Muscle layer of colon (tissue), 2 donors: ENCODE results near the gene MS4A7.

ENCODE experiments used
- H3K27ac ChIP-seq: one replicate; pipeline ENCODE4 v1.7.0; 2013; ENCODE audit warnings: low read depth, mild to moderate bottlenecking, low read length, moderate library complexity
- H3K27me3 ChIP-seq, 2 donors: one replicate each; pipeline ENCODE4 v1.7.0; 2013; ENCODE audit warnings: low read length in 2 of 2, mild to moderate bottlenecking in 2 of 2; ENCODE audit not compliant: insufficient read depth in 2 of 2, control insufficient read depth in 1 of 2
- H3K36me3 ChIP-seq: one replicate; pipeline ENCODE4 v1.7.0; 2013; ENCODE audit warnings: mild to moderate bottlenecking, low read length; ENCODE audit not compliant: insufficient read depth
- H3K4me1 ChIP-seq: one replicate; pipeline ENCODE4 v1.7.0; 2013; ENCODE audit warnings: mild to moderate bottlenecking, low read length; ENCODE audit not compliant: insufficient read depth
- H3K4me3 ChIP-seq, 2 donors: one replicate each; pipeline ENCODE4 v1.7.0; 2013; ENCODE audit warnings: low read length in 2 of 2, low read depth in 1 of 2, mild to moderate bottlenecking in 1 of 2, moderate library complexity in 1 of 2
- H3K9ac ChIP-seq: one replicate; pipeline ENCODE4 v1.7.0; 2013; ENCODE audit warnings: low read length
- H3K9me3 ChIP-seq: one replicate; pipeline ENCODE4 v1.7.0; 2013; ENCODE audit warnings: mild to moderate bottlenecking, low read length
- donor health status: abdominal sarcoma.
- donor health status: Adenocarcinoma of cecum.

The MS4A7 gene

GRCh38 chr11:60378354-60378753, at the start of gene MS4A7:
TSS of gene MS4A7 (plus strand) at chr11:60378532. CDS start at chr11:60383142, 4,610 bp downstream.
- H3K27me3 ChIP-seq = no peaks in the 10 kb centered on the region
- H3K27ac ChIP-seq = no peak within 1 kb of the TSS
- H3K36me3 ChIP-seq = no peaks in the 10 kb centered on the region
- no peaks in the 10 kb centered on the region for H3K9me3 ChIP-seq
- no peaks in the 10 kb centered on the region for H3K4me1 ChIP-seq
- no peak within 1 kb of the TSS for H3K9ac ChIP-seq
- no peak within 1 kb of the TSS for H3K4me3 ChIP-seq

- Histone ChIP-seq H3K9ac (no peak overlapping the region), H3K4me1 (no peaks in the 10 kb centered on the region), H3K4me3 (no peak overlapping the region), H3K27ac (no peak overlapping the region), H3K9me3 (no peaks in the 10 kb centered on the region), H3K36me3 (no peaks in the 10 kb centered on the region), H3K27me3 (no peaks in the 10 kb centered on the region)
Observed at GRCh38 chr11:60332846-60333245, 45.5 kb upstream of the MS4A7 start.

- Histone ChIP-seq H3K9ac (no peak overlapping the region), H3K27me3 (no peaks in the 10 kb centered on the region), H3K27ac (no peak overlapping the region), H3K4me3 (no peak overlapping the region), H3K36me3 (no peaks in the 10 kb centered on the region), H3K4me1 (no peaks in the 10 kb centered on the region), H3K9me3 (no peaks in the 10 kb centered on the region)
Observed at GRCh38 chr11:60334005-60334620, 44.2 kb upstream of the MS4A7 start.

GRCh38 chr11:60336767-60337391, 41.5 kb upstream of the MS4A7 start:
- no peak overlapping the region for H3K27ac ChIP-seq
- no peaks in the 10 kb centered on the region for H3K27me3 ChIP-seq
- H3K4me3 ChIP-seq = no peak overlapping the region
- no peaks in the 10 kb centered on the region for H3K9me3 ChIP-seq
- no peaks in the 10 kb centered on the region for H3K4me1 ChIP-seq
- no peaks in the 10 kb centered on the region for H3K36me3 ChIP-seq
- H3K9ac ChIP-seq = no peak overlapping the region

- H3K36me3 ChIP-seq = no peaks in the 10 kb centered on the region
- H3K27me3 ChIP-seq = no peaks in the 10 kb centered on the region
- no peaks in the 10 kb centered on the region for H3K4me1 ChIP-seq
- H3K4me3 ChIP-seq = no peak overlapping the region
- H3K27ac ChIP-seq = no peak overlapping the region
- H3K9me3 ChIP-seq = no peaks in the 10 kb centered on the region
- no peak overlapping the region for H3K9ac ChIP-seq
Observed at GRCh38 chr11:60338053-60338452, 40.3 kb upstream of the MS4A7 start.

GRCh38 chr11:60339356-60339755, 39.0 kb upstream of the MS4A7 start:
- Histone ChIP-seq H3K4me1 (no peaks in the 10 kb centered on the region), H3K9me3 (no peaks in the 10 kb centered on the region), H3K27ac (no peak overlapping the region), H3K4me3 (no peak overlapping the region), H3K9ac (no peak overlapping the region), H3K36me3 (no peaks in the 10 kb centered on the region), H3K27me3 (no peaks in the 10 kb centered on the region)

GRCh38 chr11:60343094-60343704, 35.1 kb upstream of the MS4A7 start:
- no peaks in the 10 kb centered on the region for H3K27me3 ChIP-seq
- no peaks in the 10 kb centered on the region for H3K36me3 ChIP-seq
- H3K9ac ChIP-seq = no peak overlapping the region
- H3K4me1 ChIP-seq = no peaks in the 10 kb centered on the region
- H3K27ac ChIP-seq = no peak overlapping the region
- no peaks in the 10 kb centered on the region for H3K9me3 ChIP-seq
- no peak overlapping the region for H3K4me3 ChIP-seq

GRCh38 chr11:60344146-60344545, 34.2 kb upstream of the MS4A7 start:
- Histone ChIP-seq H3K4me3 (no peak overlapping the region), H3K36me3 (no peaks in the 10 kb centered on the region), H3K27ac (no peak overlapping the region), H3K4me1 (no peaks in the 10 kb centered on the region), H3K9ac (no peak overlapping the region), H3K27me3 (no peaks in the 10 kb centered on the region), H3K9me3 (no peaks in the 10 kb centered on the region)

- Histone ChIP-seq H3K27ac (no peak overlapping the region), H3K36me3 (no peaks in the 10 kb centered on the region), H3K4me1 (no peaks in the 10 kb centered on the region), H3K4me3 (no peak overlapping the region), H3K27me3 (no peaks in the 10 kb centered on the region), H3K9me3 (no peaks in the 10 kb centered on the region), H3K9ac (no peak overlapping the region)
Observed at GRCh38 chr11:60345489-60345888, 32.8 kb upstream of the MS4A7 start.

- Histone ChIP-seq H3K4me3 (no peak overlapping the region), H3K9me3 (no peaks in the 10 kb centered on the region), H3K36me3 (no peaks in the 10 kb centered on the region), H3K4me1 (no peaks in the 10 kb centered on the region), H3K27ac (no peak overlapping the region), H3K27me3 (no peaks in the 10 kb centered on the region), H3K9ac (no peak overlapping the region)
Observed at GRCh38 chr11:60347084-60347797, 31.1 kb upstream of the MS4A7 start.

GRCh38 chr11:60348116-60348515, 30.2 kb upstream of the MS4A7 start:
- no peaks in the 10 kb centered on the region for H3K36me3 ChIP-seq
- no peak overlapping the region for H3K27ac ChIP-seq
- no peaks in the 10 kb centered on the region for H3K9me3 ChIP-seq
- no peaks in the 10 kb centered on the region for H3K4me1 ChIP-seq
- no peak overlapping the region for H3K4me3 ChIP-seq
- no peaks in the 10 kb centered on the region for H3K27me3 ChIP-seq
- H3K9ac ChIP-seq = no peak overlapping the region
